HG03064 (cell line): ENCODE results near the gene CDHR1.

Source experiments
- ATAC-seq: cut with Tn5 transposase; IDR thresholded peaks from one replicate; pipeline ENCODE4 v1.9.1; 2021; ENCODE audit warnings: low read depth; ENCODE audit not compliant: unreplicated experiment

CDHR1 gene

GRCh38 chr10:84256510-84257342 is 62.4 kb downstream of the CDHR1 start:
- no peak for ATAC-seq

- ATAC-seq: no peak
Measured at GRCh38 chr10:84257343-84258020, 63.1 kb downstream of the CDHR1 start.

- ATAC-seq: no peak
Measured at GRCh38 chr10:84258034-84258695, 63.8 kb downstream of the CDHR1 start.

- ATAC-seq: no peak
Measured at GRCh38 chr10:84261236-84261915, 67.0 kb downstream of the CDHR1 start.

DNA sequence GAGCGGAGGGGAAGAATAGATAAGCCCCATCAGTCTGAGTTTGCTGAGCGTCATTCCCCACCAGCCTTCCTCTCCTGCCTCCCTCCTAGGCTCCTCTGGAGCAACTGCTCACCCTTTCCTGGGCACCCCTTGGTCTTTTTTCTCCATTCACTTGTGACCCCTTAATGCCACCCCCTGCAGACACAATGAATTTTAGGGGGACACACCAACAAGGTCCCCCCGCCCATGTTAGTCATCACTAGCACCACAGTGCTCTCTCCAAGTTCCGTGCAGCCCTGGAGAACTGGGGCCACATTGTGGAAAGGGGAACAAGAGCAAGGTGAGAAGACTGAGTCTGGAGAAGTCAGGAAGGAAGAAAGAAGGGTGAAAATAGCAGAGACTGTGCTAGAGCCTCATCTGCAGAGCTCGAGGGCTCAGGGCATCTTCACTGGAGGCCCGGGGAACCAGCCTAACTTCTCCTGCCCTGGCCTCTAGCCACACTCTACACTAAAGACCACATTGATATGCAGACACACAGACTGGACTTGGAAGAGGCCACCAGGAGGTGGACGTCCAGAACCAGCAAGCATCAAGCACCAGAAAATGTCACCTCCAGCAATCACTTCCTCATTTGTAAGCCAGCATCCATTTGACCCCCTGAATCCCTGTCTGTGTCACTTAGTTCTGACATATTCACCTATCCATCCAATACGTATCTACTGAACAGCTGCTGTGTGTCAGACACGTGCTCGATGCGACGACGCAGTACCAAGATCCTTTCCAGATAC is 68.0 kb downstream of the CDHR1 start:
- no peak for ATAC-seq

GRCh38 chr10:84263716-84264115 is 69.4 kb downstream of the CDHR1 start:
- ATAC-seq: no peak

DNA sequence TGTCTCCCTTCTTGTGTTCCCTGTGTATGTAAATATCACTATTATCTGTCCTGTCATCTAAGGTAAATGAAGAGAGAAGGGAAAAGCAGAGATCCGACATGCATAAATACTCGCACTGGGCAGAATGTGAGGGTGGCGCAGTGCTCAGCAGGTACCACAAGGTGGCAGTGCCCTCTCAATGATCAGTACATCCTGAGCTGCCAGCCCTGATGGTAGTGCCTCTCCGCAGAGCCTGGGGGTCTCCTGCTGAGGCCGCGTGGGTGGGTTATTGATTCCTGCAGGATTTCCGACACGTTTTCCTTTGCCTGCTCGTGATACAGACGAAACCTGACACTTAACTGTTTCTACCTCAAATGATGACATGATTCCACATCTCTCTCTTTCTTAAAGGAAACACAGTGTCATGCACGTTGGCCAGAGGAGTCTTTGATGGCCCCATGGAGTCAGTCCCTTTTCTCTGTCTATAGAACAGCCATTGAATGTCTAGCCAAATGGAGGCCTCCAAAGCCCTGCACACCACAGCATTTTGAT is 70.3 kb downstream of the CDHR1 start:
- ATAC-seq: peak; percentile 96

DNA sequence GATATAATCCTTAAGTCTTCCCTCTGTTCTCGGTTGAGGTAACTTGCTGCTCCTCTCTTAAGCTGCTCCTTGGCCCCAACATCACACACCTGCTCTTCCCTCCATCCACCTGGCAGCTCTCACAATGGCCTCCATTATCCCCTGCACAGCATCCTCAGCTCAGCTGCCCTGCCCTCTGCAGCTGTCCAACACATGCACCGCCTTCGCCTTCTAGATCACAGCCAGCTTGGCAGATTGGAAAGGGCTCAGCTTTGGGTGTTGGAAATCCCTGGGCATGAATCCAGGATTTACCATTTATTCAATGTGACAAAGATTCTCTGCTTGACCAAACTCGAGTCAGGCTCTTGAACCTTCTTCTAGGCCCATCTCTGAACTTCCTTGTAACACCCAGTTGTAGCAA is 71.1 kb downstream of the CDHR1 start:
- no peak for ATAC-seq

GRCh38 chr10:84267503-84268126 is 73.3 kb downstream of the CDHR1 start:
- ATAC-seq: no peak

DNA sequence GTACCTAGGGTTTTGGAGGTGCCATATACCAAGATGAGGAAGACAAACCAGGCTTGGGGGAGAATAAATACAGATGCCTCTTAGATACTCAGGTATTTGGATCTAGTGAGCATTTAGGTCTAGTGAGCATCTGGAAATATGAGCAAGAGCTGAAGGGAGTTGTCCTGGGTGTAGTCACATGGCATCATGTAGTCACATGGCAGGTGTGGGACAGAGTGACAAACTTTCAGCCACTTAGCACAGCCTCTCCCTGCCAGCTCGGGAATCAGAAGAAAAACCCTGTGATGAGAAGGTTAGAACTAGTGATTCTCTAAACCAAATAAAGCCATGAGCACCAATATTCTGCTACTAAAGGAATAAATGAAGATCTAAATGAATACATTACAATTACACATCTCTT is 74.8 kb downstream of the CDHR1 start:
- no peak for ATAC-seq
